Measurements from ENCODE around the gene ZNF609.
A peak's percentile ranks its signal among the peaks of the same experiment; 100 is the strongest.
"Not testable (repeated sequence)": the region's sequence is repeated elsewhere in the genome, so short reads cannot be mapped to it uniquely, and the experiment has no call there.

The ZNF609 gene

GRCh38 chr15:64644811-64645210 is 184.4 kb downstream of the ZNF609 start:
- not testable (repeated sequence) for DNase-seq (ENCODE audit: low read depth)

GRCh38 chr15:64645995-64646394 is 185.6 kb downstream of the ZNF609 start:
- DNase-seq (ENCODE audit: low read depth) = no peak

- no peak for DNase-seq (ENCODE audit: low read depth)
Measured at GRCh38 chr15:64647367-64647766, 187.0 kb downstream of the ZNF609 start.

- no peak for DNase-seq (ENCODE audit: low read depth)
Measured at GRCh38 chr15:64650552-64650951, 190.2 kb downstream of the ZNF609 start.

- DNase-seq (ENCODE audit: low read depth) = no peak
Measured at GRCh38 chr15:64651601-64652191, 191.3 kb downstream of the ZNF609 start.

GRCh38 chr15:64653757-64654156 is 193.4 kb downstream of the ZNF609 start:
- no peak for DNase-seq (ENCODE audit: low read depth)

- DNase-seq (ENCODE audit: low read depth) = no peak
Measured at GRCh38 chr15:64656508-64656907, 196.1 kb downstream of the ZNF609 start.

GRCh38 chr15:64665179-64665578 is 204.8 kb downstream of the ZNF609 start:
- DNase-seq (ENCODE audit: low read depth) = no peak

- peak; percentile 48 for DNase-seq (ENCODE audit: low read depth)
Measured at GRCh38 chr15:64667736-64668161, 207.4 kb downstream of the ZNF609 start.

- DNase-seq (ENCODE audit: low read depth) = no peak
Measured at GRCh38 chr15:64673866-64674265, 213.5 kb downstream of the ZNF609 start.

GRCh38 chr15:64678126-64678819 is 217.9 kb downstream of the ZNF609 start:
- DNase-seq (ENCODE audit: low read depth) = no peak

- no peak for DNase-seq (ENCODE audit: low read depth)
Measured at GRCh38 chr15:64680097-64680496, 219.7 kb downstream of the ZNF609 start.

GRCh38 chr15:64681424-64682024 is 221.1 kb downstream of the ZNF609 start:
- peak; percentile 17 for DNase-seq (ENCODE audit: low read depth)

GRCh38 chr15:64682255-64682654 is 221.9 kb downstream of the ZNF609 start:
- DNase-seq (ENCODE audit: low read depth) = no peak

GRCh38 chr15:64683378-64683777 is 223.0 kb downstream of the ZNF609 start:
- no peak for DNase-seq (ENCODE audit: low read depth)

GRCh38 chr15:64685230-64685888 is 225.0 kb downstream of the ZNF609 start:
- DNase-seq (ENCODE audit: low read depth) = no peak

- peak; percentile 15 for DNase-seq (ENCODE audit: low read depth)
Measured at GRCh38 chr15:64686130-64686735, 225.9 kb downstream of the ZNF609 start.

- no peak for DNase-seq (ENCODE audit: low read depth)
Measured at GRCh38 chr15:64687172-64687571, 226.8 kb downstream of the ZNF609 start.

GRCh38 chr15:64687688-64688087 is 227.3 kb downstream of the ZNF609 start:
- no peak for DNase-seq (ENCODE audit: low read depth)

- no peak for DNase-seq (ENCODE audit: low read depth)
Measured at GRCh38 chr15:64688770-64689169, 228.4 kb downstream of the ZNF609 start.

GRCh38 chr15:64690008-64690407 is 229.6 kb downstream of the ZNF609 start:
- DNase-seq (ENCODE audit: low read depth) = no peak

- DNase-seq (ENCODE audit: low read depth) = no peak
Measured at GRCh38 chr15:64690578-64691296, 230.4 kb downstream of the ZNF609 start.
